ENCODE data around the gene MUSTN1.

MUSTN1 gene

DNA sequence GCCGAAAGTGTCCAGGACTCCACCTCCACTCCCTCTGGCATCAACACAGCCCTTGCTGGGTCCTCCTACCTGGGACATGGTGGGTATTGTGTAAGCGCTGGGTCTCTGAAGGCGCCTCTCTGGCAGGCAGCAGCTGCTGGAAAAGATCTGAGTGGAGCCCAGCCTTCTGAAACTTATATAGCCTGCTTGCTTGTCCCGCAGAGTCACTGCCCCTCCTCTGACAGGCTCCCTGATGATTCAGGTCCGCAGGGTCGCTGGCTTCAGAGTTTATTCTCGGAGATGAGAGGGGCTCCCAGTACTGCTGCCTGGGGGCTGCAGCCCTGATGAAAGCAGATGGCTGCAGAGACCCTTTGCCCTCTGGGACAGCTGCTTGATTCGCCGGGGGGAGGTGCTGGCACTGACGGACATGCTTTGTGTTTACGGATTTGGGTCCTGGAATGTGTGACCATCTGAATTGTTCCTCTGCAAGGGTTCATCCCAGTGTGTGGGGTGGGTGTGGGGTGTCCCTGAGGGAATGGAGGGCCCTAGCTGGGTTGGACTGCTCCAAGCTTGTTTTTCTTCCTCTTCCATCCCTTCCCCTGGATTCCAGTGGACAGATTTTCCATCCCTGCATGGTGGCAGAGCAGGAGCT is at the start of gene MUSTN1:
MUSTN1 (minus strand) TSS at position 149 of the 631 bp plus-strand sequence; CDS start at position 78, 71 bp downstream.
- DNase-seq, result no peak

DNA sequence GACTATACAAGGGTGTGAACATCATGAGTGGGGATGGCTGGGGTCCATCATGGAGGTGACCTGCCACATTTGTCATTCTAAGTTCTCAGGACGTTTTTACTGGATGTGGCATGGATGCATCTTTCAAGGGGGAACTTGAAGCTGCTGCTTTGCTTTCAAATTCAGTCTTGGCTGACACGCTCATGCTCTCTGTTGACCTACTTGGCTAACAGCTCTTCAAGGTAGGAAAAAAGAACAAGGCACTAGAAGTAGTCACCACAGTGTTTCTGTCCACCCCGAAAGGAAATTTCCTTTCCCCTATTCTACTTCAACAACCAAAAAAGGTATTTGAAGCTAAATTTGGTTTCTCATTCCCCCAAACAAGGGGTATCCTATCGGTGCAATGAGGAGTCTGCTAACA is 47.6 kb upstream of the MUSTN1 start:
- no peak for DNase-seq

DNA sequence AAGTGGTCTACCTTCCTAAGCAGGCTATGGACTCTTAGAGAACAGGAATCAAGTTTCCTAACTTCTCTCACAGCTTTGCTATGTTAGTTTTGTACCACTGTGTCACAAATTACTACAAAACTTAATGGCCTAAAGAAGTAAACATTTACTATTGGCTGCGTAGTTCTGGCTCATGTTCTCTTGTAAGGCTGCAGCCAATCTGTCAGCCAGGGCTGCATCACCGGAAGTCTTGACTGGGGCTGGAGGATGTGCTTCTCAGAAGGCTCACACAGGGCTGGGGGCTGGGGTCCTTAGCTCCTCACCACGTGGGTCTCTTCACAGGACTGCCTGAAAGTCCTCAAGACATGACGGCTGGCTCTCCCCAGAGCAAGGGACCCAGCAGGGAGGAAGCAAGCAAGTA is 47.1 kb upstream of the MUSTN1 start:
- DNase-seq, result no peak

DNA sequence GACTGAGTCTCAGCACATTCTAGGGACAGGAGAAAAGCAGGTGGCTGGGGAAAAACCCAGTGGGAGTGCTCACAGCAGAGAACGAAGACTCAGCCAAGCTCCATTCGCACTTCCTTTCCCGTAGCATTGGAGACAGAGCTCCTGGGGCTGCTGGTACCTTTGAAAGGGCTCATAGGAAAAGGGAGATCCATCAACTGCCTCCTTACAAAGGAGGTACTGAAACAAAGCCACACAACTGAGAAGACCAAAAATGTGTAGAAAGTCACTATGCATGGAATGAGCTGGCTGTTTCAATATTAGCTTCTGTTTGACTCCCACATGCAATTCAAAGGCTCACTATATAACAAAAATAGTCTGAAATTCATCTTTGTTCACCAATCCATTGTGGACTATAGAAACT is 45.7 kb upstream of the MUSTN1 start:
- DNase-seq, result no peak

DNA sequence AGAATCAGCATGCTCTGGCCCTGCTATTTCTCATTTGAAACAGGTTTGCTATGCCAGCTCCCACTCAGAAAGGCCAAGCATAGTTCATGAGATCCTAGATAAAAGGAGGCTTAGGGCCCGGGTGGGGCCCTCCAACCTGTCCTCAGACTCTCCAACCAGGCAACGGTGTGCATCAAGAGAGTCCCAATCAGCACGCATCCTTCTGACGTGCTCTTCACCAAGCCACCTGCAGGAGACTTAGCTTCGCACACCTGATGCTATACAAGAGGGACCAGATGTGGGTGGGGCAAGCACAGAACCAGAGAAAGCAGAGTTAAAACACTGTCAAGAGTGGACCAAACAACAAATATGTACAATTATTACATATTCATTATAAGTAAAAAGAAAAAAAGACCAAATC is 45.2 kb upstream of the MUSTN1 start:
- DNase-seq, result no peak

DNA sequence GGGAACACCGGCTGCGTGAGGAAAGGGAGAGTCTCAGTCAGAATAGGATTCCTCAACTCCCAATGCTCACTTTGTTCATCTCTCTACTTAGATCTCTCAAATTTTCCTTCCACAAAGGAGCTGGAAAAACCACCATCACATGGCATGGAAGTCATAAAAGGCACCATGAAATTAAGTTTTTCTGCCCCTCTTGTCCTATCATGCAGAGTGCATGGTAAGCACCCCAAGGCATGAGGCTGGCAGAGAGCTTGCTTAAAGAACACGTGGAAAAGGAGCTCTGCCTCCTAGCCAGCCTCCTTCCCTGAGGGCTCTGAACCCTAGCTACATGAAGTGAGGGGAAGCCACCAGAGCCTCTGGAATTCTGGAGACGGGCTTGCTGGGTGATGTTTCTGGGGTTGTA is 44.8 kb upstream of the MUSTN1 start:
- DNase-seq, result no peak

DNA sequence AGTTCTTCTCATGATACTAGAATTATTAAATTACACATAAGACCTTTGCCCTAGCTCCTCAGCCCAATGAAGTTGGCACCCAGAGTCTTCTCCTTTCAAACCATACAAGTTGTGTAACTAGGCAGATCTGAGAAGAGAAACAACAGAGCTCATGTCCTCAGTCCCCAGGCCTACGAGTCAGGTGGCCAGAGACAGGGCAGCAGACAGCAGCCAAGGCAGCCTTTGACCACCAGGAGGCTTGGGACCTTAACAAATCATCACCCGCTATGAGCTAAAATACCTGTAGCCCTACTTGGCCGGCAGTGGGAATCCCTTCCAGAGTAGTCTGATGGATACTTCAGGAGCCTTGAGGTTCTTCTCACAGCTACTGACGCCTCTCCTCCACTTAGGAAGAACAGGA is 44.3 kb upstream of the MUSTN1 start:
- DNase-seq, result no peak

DNA sequence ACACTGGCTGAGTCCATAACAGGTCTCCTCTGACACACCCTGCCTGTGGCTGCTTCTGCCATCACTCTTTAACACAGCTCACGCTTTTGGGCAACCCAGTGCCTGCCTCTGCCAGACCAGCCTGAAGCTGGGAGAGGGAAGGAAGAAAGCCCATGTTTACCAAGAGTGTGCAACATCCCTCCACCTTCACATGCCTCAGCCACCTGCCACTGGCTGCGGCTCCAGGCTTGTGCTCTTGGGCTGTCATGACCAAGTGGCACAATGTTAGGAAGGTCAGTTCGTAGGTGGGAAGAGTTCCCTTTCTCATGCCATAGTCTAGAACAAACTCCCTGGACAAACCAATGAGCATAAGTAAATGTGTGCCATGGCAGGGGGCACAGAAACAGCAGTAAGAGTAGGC is 42.3 kb upstream of the MUSTN1 start:
- no peak for DNase-seq

DNA sequence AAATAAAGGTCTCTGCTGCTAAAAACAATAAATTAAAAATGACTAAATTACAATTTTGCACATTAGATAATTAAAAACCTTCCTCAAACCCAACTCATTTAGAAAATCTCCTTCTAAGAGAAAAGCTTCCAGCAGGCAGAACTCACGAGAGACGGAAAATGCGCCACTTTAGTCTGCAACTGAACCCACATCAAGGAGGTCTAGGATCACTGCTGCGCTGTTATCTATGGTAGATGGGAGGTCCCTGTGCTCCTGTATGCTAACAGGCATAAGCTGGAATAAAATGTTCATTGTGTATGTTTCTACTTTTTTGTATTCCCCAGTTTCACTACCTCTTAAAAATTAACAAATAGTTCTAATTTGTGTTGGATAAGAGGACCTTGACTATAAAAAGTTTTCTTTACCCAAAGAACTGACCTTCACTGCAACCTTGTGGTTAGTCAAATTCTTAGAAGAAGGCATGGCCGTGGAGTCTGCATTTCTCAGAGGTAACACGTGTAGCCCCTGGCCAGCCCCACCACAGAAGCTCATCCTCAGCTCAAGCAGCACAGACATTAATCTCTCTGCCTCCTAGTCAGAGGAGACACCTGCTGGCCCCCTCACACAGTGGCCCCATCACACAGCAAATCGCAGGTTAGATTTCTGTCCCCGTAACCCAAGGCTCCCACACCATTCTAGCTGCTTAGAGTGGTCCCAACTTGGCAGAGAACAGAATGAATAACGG is 40.2 kb upstream of the MUSTN1 start:
- no peak for DNase-seq

DNA sequence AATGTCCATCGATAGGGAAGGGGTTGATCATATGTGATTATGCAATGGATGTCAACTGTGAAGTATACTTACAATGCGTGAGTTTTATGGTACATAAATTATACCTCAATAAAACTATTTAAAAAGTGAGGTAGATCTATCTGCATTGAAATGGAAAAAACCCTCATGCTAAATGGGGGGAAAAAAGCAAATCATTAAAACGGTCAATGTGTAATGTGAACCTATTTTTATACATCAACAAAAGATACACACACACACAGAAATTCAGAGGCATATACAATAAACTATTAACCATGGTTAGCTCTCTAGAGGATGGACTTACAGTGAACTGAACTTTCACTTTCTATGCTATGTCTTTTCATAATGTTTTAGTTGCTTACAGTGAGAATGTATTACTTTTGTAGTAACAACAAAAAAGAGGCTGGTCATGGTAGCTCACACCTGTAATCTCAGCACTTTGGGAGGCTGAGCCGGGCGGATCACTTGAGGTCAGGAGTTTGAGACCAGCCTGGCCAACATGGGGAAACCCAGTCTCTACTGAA is 39.4 kb upstream of the MUSTN1 start:
- no peak for DNase-seq

DNA sequence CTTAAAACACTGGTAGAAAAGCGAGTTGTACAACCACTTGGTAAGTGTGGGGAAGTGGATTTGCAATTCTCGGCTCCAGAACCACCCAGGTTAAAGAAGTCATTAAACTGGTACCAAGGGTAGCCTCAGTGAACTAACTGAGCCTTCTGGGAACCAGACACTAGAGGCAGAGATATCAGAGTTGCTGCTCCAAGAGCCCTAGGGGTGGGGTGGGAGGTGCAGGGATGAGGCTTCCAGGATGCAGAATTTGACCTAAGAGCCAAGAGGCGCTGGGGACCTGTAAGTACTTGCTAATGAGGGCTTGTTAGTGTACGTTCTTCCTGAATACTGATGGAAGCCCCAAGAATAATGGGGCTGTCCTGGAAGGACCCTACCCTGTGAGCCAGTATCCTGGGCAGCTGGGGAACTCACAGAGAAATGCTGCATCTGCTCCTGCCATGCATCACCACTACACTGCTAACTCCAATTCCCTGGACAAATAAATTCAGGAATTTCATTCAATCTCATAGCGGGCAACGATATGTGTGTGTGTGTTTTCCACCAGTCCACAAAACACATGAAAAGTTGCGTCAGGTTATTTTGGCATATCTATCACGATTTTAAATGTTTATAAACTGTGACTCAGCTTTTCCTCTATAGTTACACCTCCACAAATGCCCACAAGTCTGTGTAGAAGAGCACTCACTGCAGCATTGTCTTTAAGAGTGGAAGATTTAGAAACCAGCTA is 38.8 kb upstream of the MUSTN1 start:
- no peak for DNase-seq

DNA sequence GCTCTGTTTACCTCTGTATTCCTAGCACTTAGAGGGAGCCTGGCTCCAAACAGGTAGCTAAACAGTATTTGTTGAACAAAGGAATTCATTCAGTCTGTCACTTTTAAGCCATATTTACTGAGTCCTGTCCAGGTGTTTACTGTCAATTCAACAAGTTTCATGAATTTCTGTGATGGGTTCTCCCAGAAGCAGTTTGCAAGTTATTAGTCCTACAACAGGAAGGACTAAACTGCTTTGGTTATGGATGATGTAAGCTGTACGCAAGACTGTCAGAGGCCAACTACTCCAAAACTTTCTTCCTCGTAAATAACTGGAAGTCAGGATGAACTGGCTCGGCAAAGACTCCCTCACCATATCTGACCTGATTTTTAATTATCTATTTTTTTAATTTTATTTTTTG is 37.4 kb upstream of the MUSTN1 start:
- DNase-seq, result no peak

DNA sequence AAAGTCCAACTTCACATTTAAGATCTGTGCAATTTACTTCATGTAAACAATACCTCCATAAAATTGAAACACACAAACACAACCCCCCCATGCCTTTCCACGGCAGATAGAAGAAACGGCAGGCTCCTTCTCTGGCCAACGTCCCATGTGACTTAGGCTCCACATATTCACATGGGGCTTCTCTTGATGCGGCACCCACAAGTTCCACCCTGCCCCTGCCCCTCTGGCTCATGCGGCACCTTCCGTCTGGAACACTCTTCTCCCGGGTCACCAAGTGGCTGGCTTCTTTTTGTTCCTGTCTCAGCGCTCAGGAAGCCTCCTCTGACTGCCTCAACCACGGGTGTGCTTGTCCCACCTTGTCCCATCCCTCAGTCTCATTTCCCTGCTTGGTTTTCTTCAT is 36.9 kb upstream of the MUSTN1 start:
- no peak for DNase-seq

DNA sequence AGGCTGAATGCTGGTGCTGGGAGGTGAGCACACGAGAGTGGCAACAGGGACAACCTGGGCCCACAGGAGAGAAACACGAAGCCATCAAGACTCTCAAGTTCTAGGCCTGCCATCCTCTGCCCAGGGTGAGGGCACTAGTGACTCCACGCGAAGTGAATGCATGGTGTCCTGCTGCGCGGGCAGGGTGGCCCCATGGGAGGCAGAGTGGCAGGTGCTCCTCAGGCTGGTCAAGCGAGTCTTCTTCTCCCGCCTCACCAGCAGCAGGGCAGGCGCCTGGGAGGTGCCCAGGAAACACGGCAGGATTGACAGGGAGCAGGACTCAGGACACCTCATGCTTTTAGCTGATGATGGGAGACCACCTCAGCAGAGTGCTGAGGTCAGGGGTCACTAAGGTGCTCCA is 35.7 kb upstream of the MUSTN1 start:
- no peak for DNase-seq

DNA sequence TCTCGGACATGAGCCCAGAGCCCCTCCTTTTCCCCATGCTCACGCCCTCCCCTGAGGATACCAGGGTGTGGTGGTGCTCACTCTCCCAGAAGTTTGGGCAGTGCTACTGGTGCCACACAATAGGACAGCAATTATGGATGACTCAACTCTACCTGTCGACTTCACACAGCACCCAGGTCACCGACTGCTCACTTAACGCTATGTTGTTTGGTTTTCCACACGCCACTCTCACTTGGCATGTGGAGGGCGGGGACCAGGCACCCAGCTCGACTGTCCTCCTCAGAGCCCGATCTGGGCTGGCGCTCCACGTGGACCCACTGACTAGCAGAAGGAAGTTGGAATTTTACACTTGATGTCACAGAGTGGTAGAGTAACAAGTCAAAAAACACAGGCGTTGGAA is 31.6 kb upstream of the MUSTN1 start:
- DNase-seq, result no peak

DNA sequence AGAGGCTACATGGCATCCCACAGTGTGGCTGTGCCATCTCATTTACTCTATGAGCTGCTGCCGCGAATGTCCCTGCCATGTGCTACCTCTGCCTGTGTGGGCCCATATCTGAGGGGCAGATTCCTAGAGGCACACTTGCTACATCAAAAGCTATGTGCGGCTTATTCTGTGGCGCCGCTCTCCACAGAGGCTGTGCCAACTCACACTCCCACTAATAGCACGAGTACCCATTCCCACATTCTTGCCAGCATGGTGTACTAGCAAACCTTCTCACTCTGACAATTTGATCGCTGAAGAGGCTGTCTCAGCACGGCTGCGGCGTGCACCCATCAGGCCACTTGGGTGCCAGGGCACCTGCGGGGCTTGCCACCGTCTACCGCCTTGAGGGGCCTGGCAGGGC is 31.2 kb upstream of the MUSTN1 start:
- no peak for DNase-seq

DNA sequence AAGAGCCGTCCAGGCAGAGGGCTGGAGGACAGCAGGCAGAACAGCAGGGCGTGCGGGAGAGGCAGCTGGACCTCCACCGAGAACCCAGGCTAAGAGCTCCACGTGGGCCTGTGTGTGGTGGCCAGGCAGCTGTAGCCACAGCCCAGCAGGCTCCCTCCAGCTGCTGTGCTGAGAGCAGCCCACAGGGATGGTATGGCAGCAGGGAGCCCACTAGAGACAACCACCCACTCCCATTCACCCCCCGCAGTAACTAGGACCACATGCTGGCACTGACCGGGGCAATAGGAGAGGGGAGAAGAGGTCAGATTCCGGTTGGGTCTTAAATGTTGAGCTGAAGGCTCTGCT is 25.6 kb upstream of the MUSTN1 start:
- no peak for DNase-seq

DNA sequence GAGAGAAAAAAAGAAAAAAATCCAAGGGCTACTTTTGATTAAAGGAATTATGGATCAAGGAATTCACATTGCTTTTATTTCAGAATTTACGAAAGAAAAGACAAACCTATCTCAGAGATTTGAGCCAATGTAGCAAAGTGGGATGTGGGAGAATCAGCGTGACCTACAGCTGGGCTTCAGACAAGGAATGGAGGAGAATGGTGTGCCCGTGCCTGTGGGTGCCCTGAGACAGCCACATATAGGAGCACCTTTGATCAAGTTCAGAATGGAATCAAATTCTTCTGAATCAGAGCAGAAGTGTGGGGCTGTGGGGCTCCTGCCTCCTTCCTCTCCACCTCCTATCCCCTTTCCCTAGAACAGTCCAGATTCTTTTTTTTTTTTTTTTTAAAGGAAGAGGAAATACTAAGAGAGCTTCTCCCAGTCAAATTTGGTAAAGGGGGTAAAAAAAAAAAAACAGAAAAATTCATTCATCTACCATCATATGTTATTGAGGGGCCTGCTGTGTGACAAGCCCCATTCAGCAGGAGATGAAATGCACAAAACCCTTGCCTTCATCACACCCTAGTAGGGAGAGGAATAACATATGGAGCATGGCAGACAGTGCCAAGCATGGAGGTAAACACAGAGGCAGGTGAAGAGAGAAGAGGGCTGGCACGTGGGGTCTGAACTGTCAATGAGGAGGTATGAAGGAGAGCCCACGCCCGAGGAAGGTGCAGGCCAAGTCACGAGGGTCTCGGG is 25.0 kb upstream of the MUSTN1 start:
- DNase-seq, result no peak

DNA sequence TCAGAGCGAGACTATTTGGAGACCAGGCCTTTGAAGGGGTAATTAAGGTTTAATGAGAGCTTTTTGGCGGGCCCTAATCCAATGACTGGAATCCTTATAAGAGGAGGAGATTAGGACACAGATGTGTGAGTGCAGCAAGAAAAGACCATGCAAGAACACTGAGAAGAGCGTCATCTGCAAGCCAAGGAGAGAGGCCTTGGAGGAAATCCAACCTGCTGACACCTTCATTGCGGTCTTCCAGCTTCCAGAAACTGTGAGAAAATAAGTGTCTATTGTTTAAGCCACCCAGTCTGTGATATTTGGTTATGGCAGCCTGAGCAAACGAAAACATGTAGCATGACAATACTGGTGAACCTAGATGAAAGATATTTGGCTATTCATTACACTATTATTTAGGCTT is 23.0 kb upstream of the MUSTN1 start:
- no peak for DNase-seq

DNA sequence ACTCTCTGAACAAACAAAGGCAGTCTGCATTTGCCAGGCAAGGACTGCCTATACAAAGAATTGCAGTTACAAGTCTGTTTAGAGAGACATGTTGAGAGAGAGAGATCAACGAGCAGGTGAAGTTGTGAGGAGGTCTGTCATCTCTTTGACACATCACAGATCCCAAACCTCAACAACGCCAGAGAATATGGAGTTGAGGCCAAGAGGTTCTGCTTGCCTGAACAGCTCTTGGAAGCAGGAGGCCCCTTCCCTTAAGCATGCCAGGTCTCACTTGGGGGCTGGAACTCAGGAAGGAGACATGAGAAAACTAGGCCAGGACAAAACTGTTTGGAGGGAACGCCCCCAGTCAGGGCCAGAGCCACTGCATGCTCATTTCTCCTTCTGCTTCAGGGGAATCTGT is 22.3 kb upstream of the MUSTN1 start:
- DNase-seq, result no peak

DNA sequence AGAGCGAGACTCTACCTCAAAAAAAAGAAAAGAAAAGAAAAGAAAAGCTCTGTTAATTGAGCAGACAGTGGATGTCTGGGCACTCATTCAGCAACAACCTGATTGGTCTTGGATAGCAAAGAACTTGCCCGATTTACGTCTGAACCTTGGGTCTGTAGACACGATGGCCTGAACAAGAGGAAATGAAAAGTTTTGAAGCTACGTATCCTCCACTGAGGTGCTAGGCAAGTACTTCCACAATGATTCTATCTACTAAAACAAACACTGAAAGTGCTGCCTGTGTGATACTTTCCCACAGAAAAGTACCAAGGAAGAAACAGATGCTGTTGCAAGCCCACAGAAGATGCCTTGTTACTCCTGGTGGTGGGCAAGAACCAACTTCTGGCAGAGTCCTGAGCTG is 21.8 kb upstream of the MUSTN1 start:
- DNase-seq, result no peak

DNA sequence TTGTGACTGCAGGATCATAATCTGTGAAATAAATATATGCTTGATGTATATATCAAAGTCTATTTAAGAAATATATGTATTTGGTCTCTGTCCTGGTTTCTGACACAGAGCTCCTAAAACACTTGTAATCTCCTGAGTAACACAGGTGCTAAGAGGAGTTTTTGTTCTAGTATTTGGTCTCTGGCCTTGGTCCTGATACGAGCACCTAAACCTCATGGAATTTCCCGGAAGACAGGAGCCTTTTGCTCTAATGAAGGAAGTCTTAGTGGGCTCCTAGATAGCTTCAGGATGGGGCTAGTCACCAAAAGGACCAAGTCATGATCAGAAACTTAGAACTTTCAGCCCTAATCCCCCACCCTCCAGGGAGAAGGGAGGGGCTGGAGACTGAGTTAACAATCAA is 19.2 kb upstream of the MUSTN1 start:
- DNase-seq, result no peak

DNA sequence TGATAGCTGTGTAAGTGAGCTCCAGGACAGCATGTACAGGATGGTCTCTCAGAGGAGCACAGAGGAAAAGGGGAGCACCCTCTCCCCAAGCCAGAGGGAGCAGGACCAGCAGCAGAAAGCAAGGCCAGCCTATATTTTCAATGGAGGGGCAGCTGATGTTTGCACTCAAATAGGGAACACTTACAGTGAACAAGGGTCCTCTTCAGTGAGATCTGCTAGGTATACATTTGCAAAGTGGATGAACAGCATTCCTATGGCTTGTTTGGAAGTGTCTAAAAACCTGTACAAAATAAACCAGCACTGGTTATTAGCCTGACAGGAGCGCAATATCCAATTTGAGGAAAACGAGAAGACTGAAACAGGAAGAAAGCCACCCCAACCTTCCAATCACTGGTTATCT is 17.6 kb upstream of the MUSTN1 start:
- DNase-seq, result no peak

DNA sequence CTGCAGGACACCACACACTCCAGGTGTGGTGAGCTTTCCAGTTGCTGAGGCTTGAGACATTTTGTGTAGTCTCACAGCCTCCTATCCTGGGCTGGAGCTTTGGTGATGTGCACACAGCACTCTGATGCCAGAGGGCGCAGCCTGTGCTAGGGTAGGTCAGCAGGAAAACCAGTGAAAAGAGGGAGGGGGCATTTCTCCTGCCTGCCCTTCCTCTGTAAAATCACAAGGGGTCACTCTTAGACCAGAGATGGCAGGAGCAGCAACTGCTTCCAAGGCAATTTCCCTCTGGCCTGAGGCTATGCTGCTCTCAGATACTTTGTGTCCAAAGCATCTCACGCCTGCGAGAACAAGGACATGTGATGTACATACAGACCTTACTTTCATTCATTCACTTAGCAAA is 16.5 kb upstream of the MUSTN1 start:
- no peak for DNase-seq

Measured in NCI-H748 treated with DMSO at 0.1 percent for 48 hours (cell line).